ENCODE measurements around the gene BTBD16.

- TF ChIP-seq CTCF (IDR thresholded peaks at IDR 0.05): no peak
- TF ChIP-seq POLR2A (IDR thresholded peaks at IDR 0.05): no peak
Measured at GRCh38 chr10:122301055-122301810, 30.1 kb downstream of the BTBD16 start.
